ENCODE data around the gene TBCD. TPM values are rescaled to one million over a fixed set of nuclear protein-coding genes. Genes with fewer than 3 reads are reported as not detected.
A peak's percentile ranks its signal among the peaks of the same experiment; 100 is the strongest.
"Not testable (repeated sequence)": the region's sequence is repeated elsewhere in the genome, so short reads cannot be mapped to it uniquely, and the experiment has no call there.

TBCD gene
- polyA plus RNA-seq, 3 donors, result 62.9 to 91.6 (median 74.2) TPM

DNA sequence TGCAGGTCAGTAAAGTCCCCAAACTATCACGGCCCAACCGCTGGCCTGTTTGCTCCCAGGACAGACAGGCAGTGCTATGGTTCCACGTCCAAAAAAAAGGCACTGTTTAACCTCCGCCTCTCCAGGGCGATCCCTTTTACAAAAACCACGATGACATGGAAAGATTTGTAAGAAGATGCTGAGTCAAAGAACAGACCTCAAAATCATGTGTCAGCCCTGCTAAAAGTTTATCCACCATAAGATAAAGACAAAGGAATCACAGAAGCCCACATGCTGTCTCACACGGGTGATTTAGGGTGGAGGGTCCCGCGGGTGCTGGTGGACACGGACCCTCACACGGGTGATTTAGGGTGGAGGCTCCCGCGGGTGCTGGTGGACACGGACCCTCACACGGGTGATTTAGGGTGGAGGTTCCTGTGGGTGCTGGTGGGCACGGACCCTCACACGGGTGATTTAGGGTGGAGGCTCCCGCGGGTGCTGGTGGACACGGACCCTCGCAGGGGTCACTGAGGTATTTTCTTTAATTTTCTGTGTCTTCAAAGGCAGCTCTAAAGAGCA, 210.4 kb downstream of the TBCD start:
- DNase-seq (ENCODE audit: extremely low read depth in 1 of 11, low read depth in 9 of 11, low spot score in 4 of 11), result no peak

DNA sequence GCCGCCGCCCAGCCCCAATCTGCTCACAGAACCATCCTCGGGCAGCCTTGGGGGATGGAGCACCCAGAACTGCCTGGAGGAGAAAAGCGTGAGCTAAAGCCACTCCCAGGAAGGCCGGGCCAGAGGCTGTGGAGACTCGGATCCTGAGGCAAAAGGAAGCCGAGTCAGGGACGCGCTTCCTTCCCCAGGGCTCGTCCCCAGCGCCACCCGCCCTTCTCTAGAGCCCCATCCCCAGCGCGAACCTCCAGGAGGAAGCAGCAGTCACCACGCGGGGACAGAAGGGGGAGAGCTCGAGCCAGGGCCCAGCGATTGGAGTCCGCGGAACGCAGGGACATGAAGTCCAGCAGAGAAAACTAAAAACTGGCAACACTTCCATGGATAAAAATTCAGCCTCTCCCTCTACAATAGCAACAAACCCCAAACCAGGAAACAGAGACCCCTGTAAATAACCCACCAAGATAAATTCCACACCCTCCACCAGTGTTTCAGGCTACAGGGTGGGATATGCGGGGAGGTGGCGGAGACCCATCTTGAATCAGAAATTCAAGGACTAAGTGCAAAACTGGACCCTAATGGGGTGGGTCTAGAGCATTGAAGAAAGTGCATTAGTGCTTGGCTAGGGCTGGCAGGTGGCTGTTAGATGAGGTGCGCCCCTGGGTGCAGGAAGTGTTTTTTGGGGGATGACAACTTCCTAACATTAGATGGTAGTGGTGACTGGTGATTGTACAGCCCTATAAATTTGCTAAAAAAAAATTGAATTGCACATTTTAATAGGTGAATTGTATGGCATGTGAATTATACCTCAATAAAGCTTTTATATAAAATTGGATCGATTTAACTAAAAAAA, 211.5 kb downstream of the TBCD start:
- peak in 10 of 11 donors; percentile 49 to 80 (median 68) for DNase-seq (ENCODE audit: extremely low read depth in 1 of 11, low read depth in 9 of 11, low spot score in 4 of 11)

DNA sequence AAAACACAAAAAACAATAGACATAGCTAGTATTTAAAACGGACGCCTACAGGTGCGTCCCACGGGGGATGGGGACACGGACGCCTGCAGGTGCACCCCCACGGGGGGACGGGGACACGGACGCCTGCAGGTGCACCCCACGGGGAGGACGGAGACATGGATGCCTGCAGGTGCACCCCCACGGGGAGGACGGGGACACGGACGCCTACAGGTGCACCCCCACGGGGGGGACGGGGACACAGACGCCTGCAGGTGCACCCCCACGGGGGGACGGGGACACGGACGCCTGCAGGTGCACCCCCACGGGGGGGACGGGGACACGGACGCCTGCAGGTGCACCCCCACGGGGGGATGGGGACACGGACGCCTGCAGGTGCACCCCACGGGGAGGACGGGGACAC, 212.6 kb downstream of the TBCD start:
- not testable (repeated sequence) for DNase-seq (ENCODE audit: extremely low read depth in 1 of 11, low read depth in 9 of 11, low spot score in 4 of 11)

- DNase-seq (ENCODE audit: extremely low read depth in 1 of 11, low read depth in 9 of 11, low spot score in 4 of 11), result no peak
Measured at GRCh38 chr17:82964851-82965341, 213.0 kb downstream of the TBCD start.

DNA sequence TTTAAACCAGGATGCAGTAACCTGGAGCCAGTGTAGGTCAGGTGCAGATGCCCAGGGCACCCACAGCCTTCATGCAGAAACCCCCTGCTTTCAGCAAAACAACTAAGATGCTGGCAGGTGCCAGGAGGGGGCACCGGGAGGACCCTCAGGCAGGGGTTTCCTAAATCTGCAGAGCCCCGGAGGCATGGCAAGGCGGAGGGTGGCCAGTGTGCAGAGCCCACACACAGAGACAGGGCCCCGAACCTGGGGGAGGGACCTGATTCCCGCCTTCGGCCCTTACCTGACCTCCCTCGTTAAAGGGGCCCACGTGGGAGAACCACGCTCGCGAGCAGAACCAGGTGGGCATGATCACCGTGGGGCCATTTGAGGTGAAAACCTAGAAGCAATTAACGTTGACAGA, 213.5 kb downstream of the TBCD start:
- no peak for DNase-seq (ENCODE audit: extremely low read depth in 1 of 11, low read depth in 9 of 11, low spot score in 4 of 11)

DNA sequence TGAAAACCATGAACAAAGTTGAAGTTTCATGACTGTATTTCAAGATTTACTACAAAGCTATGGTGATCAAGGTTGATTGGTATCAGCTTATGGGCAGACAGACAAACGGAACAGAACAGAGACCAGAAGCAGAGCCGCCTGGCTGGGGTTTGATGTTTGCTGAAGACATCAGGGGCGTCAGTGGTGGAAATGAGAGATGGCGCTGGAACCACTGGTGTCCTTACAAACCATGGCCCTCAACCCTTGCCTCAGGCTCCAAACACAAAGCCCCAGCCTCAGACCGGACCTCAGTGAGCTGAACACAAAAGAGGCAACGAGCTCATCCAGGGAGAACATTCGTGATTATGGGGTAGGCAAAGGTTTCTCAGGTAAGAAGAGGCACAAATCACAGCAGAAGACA, 214.6 kb downstream of the TBCD start:
- DNase-seq (ENCODE audit: extremely low read depth in 1 of 11, low read depth in 9 of 11, low spot score in 4 of 11), result no peak

- no peak for DNase-seq (ENCODE audit: extremely low read depth in 1 of 11, low read depth in 9 of 11, low spot score in 4 of 11)
Measured at GRCh38 chr17:82967268-82968032, 215.6 kb downstream of the TBCD start.

- not testable (repeated sequence) for DNase-seq (ENCODE audit: extremely low read depth in 1 of 11, low read depth in 9 of 11, low spot score in 4 of 11)
Measured at GRCh38 chr17:82968033-82968841, 216.4 kb downstream of the TBCD start.

DNA sequence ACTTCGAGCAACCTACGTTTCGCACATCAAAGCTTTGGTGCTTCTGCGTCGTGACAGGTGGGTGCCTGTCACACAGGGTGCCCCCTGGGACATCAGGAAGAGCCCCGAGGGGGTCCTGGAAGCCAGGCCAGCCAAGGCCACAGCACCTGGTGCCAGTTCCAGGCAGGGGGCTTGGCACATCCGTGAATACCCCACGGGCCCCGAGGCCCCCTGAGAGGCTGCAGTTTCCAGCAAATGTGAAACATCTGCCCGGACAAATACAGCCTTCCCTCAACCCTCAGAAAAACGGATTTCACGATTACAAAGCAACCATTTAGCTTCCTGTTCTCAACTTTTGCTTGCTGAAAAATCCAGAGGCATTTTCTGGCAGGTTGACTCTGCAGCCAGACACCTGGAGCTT, 218.2 kb downstream of the TBCD start:
- no peak for DNase-seq (ENCODE audit: extremely low read depth in 1 of 11, low read depth in 9 of 11, low spot score in 4 of 11)

GRCh38 chr17:82970818-82971590, 219.1 kb downstream of the TBCD start:
- no peak for DNase-seq (ENCODE audit: extremely low read depth in 1 of 11, low read depth in 9 of 11, low spot score in 4 of 11)

DNA sequence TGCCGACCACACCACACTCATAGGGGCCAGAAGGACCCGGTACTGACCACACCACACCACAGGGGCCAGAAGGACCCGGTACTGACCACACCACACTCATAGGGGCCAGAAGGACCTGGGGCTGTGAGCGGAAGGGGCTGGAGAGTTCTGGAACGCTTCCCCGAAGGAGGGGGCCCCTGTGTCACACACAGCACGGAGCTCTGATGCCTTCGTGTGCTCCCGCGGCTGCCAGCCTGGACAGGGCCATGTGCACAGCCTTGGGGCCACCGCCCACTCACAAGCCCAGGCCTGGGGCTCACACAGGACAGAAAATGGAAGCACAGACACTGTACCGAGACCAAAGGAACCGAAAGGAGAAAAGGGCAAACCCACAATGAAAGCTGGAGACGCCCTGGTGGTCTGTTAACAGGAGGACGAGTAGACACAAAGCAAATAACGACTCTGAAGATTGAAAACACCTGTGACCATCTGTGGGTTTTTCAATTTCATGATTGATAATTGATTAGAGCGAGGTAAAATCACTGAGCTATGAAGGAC, 221.0 kb downstream of the TBCD start:
- no peak for DNase-seq (ENCODE audit: extremely low read depth in 1 of 11, low read depth in 9 of 11, low spot score in 4 of 11)

- DNase-seq (ENCODE audit: extremely low read depth in 1 of 11, low read depth in 9 of 11, low spot score in 4 of 11), result no peak
Measured at GRCh38 chr17:82973456-82974135, 221.7 kb downstream of the TBCD start.

GRCh38 chr17:82974136-82974952, 222.5 kb downstream of the TBCD start:
- no peak for DNase-seq (ENCODE audit: extremely low read depth in 1 of 11, low read depth in 9 of 11, low spot score in 4 of 11)

DNA sequence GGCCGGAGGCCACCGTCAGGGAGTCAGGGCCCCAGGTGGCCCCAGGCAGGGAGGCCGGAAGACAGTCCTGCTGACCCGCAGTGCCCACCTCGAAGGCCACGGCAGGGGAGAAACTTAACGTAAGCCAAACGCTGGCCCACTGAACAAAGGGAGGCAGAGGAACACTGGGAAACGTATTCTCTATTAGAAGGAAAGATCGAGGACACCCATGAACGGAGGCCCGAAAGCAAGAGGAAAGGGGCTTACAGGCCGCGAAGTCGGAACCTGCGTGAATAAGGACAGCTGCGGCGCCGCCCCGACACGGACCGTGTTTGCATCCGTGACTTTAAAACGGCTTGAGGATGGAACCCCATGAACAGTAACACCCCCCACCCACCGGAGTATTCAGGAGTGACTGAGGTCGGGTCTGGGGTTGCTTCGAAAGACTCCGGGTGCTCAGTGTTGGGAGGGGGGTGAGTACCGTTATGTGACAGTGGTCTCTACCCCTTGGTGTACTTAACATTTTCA, 225.2 kb downstream of the TBCD start:
- DNase-seq (ENCODE audit: extremely low read depth in 1 of 11, low read depth in 9 of 11, low spot score in 4 of 11), result no peak

GRCh38 chr17:82977606-82978005, 225.7 kb downstream of the TBCD start:
- DNase-seq (ENCODE audit: extremely low read depth in 1 of 11, low read depth in 9 of 11, low spot score in 4 of 11), result no peak

- no peak for DNase-seq (ENCODE audit: extremely low read depth in 1 of 11, low read depth in 9 of 11, low spot score in 4 of 11)
Measured at GRCh38 chr17:82978765-82979349, 227.0 kb downstream of the TBCD start.

Measured in renal cortex interstitium (tissue), 11 donors.